NT2/D1 (cell line): ENCODE results near the gene ATG12.

Experiments
- SUZ12 ChIP-seq: IDR thresholded peaks from 2 replicates; pipeline ENCODE4 v1.6.1; 2011; ENCODE audit not compliant: insufficient read length, insufficient read depth; ENCODE audit errors: extremely low read depth
- YY1 ChIP-seq: IDR thresholded peaks from 2 replicates; pipeline ENCODE4 v1.6.1; 2011; ENCODE audit not compliant: insufficient read length, insufficient read depth

GRCh38 chr5:115807654-115808052 lies 33.7 kb downstream of the ATG12 start:
- TF ChIP-seq YY1, result no peak
- no peak for TF ChIP-seq SUZ12
